ELR (cell line): Measurements from ENCODE around the gene MICOS13.
"Not testable (repeated sequence)": the region's sequence is repeated elsewhere in the genome, so short reads cannot be mapped to it uniquely, and the experiment has no call there.

Experiments
- DNase-seq: peaks from one replicate; pipeline ENCODE4 v3.0.0-alpha.2; 2015; ENCODE audit warnings: low read depth

Gene MICOS13

DNA sequence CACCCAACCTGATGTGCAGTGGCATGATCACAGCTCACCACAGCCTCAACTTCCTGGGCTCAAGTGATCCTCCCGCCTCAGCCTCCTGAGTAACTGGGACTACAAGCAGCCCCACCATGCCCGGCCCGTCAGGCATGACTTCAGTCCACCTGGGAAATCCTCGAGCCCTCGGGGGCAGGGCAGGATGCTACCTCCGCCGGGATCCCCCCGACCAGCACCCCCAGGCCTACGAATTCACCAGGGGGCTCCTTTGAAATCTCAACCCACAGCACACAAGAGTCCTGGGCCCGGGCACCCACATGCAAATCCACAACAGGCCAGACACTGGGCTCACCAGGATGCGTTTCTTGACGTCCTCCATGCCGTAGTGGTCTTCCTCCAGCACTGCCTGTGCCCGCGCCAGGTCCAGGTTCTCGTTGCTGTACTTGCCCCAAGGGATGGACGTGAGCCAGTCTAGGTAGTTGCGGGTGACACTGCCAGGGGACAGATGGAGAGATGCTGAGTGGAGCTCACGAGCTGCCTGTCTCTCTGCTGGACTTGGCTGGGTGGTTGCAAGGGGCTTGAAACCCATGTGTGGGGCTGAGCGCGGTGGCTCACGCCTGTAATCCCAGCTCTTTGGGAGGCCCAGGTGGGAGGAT is 20.3 kb upstream of the MICOS13 start:
- DNase-seq = no peak

DNA sequence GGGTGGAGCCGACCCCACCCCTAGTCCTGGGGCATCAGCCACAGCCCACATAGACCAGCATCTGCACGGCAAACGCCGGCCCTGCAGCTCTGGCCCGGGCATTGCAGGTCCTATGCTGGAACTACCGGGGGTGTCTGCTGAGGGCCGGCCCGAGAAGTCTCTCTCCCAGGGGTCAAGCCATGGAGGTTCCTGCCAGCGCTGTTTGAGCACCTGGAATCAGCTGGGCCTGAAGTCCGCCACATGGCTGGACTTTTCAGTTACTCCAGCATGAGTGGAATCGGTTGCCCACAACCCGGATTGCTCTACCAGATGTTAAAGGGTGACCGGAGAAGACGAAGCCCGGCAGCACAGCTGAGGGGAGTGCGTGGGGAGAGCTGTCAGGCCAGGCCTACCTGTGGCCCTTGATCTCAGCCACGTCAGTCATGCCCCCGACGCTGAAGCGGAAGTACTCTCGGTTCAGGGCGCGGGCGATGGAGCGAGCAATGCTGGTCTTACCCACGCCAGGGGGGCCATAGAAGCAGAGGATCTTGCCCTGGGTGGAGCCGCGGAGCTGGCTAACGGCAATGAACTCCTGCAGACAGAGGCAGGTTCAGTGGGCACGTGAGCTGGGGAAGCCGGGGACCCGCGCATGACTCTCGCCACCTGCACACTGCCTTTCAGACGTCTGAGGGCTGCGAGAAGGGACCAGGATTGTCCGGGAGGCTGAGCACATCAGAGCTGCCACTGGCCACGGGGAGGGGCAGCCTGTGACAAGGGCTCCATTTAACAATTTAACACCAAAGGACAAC is 18.5 kb upstream of the MICOS13 start:
- DNase-seq = no peak

DNA sequence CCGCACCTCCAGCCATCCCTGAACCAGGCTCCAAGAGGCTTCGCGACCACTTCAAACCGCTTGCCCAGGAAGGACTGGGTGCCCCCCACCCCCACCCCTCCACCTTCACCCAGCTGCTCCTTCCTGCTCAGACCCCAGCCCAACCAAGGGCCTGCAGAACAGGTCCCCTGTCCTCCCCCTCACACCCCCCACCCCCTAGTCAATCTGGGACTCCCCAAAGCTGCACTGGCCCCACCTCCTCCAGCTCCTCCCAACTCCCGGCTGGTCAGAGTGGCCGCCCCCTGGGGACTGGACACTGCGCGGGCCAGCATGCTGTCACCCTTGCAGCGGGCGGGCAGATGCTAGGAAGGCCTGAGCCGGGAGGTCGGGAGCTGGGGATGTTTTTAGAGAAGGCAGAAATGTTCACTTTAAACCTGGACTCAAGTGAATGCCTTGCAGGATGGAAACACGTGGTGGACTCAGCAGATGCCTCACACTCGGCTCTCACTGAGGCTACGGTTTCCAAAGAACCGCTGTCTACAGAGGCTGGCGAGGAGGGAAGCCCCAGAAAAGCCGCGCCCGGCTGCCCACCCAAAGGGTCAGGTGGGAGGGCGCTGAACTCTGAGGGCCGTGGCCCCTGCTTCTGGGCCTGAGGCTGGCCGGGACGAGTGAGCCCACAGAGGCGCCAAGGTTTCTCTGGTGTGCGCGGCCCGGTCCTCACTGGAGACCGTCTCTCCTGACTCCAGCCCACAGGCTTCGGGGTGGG is 17.7 kb upstream of the MICOS13 start:
- DNase-seq = peak; percentile 36

DNA sequence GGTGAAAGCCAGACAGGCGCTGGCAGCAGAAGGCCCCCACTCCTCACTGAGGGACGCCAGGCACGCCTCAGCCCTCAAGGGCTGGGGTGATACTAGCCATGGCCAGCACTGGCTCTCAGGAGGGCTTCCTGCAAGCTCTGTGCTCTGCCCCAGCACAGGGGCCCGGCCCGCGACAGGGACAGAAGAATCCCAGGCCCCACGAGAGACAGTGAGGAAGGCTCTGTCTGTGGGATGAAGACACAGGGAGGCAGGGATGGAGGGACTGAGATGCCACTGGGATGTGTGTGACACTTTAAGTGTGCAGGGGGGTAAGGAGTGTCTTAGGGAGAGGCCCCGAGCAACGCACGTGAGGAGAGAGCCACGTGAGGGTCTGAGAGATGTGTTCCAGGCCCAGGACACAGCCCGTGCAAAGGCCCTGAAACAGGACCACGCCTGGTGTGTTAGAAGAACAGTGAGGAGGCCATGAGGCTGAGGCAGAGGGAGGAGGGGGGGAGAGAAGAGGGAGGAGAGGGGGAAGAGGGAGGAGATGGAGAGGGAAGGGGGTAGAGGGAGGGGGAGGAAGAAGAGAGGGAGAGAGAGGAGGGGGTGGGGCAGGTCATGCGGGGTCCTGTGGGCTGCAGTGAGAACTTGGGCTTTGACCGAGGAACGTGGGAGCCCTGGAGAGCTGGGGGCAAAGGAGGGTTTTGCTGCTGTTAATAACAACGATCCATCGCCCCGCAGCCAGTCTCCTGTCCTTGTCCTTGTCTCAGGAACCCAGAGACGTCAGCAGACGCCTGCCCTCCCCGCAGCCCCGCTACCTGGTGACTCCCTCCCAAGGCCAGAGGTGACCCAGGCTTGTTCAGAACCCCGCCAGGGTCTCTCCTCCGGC is 16.9 kb upstream of the MICOS13 start:
- DNase-seq = no peak

- DNase-seq = no peak
These were observed 16.1 kb upstream of the MICOS13 start for GRCh38 chr19:5696196-5697021.

GRCh38 chr19:5695649-5696195 is 15.4 kb upstream of the MICOS13 start:
- DNase-seq = no peak

GRCh38 chr19:5694956-5695648 is 14.8 kb upstream of the MICOS13 start:
- no peak for DNase-seq

GRCh38 chr19:5694167-5694955 is 14.0 kb upstream of the MICOS13 start:
- DNase-seq = no peak

DNA sequence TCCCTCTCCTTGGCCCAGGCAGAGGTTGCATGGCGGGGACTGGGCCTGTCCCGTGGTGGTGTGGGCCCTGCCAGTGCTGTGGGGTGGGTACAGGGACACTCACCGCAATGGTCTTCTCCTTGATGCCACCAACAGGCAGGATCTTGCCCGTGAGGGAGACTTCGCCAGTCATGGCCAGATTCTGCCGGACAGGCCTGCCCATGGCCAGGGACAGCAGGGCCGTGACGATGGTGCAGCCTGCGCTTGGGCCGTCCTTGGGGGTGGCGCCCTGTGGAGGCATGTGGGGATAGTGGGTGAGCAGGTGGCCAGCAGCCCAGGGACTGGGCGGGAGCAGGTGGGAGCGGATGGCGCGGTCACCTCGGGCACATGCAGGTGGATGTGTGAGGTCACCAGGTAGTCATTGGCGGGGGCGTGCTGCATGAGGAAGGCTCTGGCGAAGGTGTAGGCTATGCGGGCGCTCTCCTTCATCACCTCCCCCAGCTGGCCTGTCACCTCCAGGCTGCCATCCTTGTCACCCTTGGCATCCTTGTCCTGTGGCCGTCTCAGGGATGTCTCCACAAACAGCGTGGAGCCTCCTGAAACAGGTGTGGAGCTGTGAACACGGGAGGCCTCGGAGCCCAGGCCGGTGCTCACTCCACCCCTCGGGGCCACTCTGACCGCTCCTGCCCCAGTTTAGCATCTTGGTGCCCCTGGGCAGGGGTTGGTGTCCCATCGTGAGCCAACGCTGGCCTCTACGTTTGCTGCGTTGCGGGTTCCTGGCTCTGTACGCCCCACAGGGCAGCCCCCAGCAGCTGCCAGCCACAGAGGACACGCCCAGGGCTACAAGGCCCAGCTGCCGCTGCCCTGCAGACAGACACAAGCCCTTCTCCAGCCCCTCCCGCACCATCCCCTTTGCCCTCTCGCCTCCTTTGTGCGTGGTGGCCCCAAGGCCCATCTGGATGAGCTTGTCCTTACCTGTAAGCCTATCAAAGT is 13.2 kb upstream of the MICOS13 start:
- no peak for DNase-seq

GRCh38 chr19:5692723-5693194 is 12.4 kb upstream of the MICOS13 start:
- DNase-seq = peak; percentile 43

DNA sequence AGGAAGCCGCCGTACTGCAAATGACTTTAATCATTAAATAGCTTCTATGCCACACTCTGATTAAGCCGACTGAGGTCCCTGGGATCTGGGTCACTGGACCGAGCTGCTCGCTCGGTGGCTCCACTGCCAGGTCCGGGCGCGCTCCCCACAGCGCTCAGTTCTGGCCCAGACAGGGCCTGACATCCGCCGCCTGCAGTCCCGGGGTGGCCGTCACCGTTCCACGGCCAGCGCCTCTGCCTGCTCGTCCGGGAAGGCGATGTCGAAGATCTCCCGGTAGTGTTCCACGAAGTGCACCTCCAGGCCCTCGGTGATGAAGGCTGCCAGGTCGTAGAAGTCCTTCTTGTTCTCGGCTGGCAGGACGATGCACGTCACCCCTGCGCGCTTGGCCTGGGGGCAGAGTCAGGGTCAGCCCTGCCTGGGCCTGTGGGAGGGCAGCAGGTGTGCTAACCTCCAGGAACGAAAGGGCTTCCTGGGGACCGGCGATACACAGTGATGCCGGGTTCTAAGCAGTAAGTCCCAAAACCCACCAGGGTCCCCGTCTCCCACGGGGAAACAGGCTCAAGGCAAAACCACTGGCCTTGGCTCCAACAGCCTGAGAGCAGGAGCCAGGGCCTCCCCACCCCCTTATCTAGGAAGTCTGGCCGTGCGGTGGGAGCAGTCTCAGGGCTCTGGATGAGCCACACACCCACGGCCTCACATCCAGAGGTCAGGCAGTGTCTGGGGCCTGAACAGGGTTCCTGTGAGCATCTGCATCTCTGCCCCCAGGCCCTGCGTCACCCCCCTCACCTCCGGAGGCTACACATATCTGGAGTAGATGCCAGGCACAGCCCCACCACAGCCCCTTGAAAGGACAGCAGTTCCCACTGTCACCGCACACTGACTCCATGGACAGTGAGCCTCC is 11.8 kb upstream of the MICOS13 start:
- peak; percentile 38 for DNase-seq

- DNase-seq = peak; percentile 58
These were observed 10.9 kb upstream of the MICOS13 start for GRCh38 chr19:5690955-5691821.

GRCh38 chr19:5690125-5690954 is 10.0 kb upstream of the MICOS13 start, which contains the start of gene RPL36:
Gene RPL36, plus strand, starts transcription at chr19:5690295. Its CDS starts 213 bp downstream, at chr19:5690508.
- DNase-seq = peak; percentile 96

- not testable (repeated sequence) for DNase-seq
These were observed 8.1 kb upstream of the MICOS13 start for GRCh38 chr19:5688262-5688881.
